ENCODE results near the gene HMOX2.

Gene HMOX2

DNA sequence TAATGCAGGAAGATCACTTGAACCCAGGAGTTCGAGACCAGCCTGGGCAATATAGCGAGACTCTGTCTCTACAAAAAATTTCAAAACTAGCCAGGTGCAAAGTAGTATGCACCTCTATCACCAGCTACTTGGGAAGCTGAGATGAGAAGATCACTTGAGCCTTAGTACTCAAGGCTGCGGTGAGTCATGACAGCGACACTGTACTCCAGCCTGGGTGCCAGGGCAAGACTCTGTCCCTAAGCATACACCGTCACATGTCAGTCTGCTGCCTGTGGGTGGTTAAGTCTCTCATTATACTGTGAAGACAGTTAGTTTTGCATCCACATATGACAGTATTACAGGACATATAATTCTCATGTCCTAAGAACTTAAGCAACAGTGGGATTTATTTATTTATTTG lies 23.5 kb upstream of the HMOX2 start:
- TF ChIP-seq, protein P1, sequence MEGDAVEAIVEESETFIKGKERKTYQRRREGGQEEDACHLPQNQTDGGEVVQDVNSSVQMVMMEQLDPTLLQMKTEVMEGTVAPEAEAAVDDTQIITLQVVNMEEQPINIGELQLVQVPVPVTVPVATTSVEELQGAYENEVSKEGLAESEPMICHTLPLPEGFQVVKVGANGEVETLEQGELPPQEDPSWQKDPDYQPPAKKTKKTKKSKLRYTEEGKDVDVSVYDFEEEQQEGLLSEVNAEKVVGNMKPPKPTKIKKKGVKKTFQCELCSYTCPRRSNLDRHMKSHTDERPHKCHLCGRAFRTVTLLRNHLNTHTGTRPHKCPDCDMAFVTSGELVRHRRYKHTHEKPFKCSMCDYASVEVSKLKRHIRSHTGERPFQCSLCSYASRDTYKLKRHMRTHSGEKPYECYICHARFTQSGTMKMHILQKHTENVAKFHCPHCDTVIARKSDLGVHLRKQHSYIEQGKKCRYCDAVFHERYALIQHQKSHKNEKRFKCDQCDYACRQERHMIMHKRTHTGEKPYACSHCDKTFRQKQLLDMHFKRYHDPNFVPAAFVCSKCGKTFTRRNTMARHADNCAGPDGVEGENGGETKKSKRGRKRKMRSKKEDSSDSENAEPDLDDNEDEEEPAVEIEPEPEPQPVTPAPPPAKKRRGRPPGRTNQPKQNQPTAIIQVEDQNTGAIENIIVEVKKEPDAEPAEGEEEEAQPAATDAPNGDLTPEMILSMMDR (IDR thresholded peaks at IDR 0.05; ENCODE audit: low read length, missing control alignments), result no peak
- DNase-seq (ENCODE audit: low read depth), result no peak
- H3K4me3 ChIP-seq (replicated peaks; ENCODE audit: low read depth, low read length), result no peak overlapping the region

DNA sequence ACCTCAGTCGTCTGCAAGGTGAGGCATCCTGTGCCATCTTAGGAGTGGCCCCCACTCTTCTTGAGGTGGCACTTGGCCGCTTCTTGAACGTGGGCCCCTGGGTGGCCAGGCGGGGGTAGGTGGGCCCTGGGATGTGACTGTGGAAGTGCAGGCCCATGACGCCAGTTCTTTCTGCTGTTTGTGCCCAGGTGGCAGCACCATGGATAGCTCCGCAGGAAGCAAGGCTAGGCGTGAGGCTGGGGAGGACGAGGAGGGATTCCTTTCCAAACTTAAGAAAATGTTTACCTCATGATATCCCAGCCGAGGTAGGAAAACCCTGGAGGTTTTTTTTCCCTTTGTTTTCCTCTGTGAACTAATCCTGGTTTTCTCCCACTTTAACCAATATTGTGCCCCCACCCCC lies 21.6 kb upstream of the HMOX2 start:
- TF ChIP-seq, protein P1 (IDR thresholded peaks at IDR 0.05; ENCODE audit: low read length, missing control alignments), result no peak
- no peak overlapping the region for H3K4me3 ChIP-seq (replicated peaks; ENCODE audit: low read depth, low read length)
- no peak for DNase-seq (ENCODE audit: low read depth)

DNA sequence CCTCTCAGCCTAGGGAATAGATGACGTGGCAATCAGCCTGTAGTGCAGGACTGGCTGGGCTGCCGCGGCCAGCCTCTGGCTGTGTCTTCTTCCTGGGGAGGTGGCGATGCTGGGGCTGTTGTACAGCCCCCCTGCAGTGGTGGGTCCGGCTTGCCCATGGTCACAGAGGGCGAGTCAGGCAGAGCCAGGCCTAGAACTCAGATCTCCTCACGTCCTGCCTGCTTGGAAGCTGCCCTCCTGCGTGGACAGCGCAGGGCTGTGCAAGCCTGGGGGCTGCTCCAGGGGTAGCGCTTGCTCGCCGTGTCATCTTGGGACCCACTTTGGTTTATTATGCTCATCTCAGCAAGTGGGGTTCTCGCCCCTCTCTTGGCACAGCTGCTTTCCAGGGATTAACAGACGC lies 21.1 kb upstream of the HMOX2 start:
- no peak overlapping the region for H3K4me3 ChIP-seq (replicated peaks; ENCODE audit: low read depth, low read length)
- TF ChIP-seq, protein P1 (IDR thresholded peaks at IDR 0.05; ENCODE audit: low read length, missing control alignments), result no peak
- no peak for DNase-seq (ENCODE audit: low read depth)

GRCh38 chr16:4455951-4456350 lies 20.2 kb upstream of the HMOX2 start:
- DNase-seq (ENCODE audit: low read depth), result no peak
- no peak overlapping the region for H3K4me3 ChIP-seq (replicated peaks; ENCODE audit: low read depth, low read length)
- TF ChIP-seq, protein P1 (IDR thresholded peaks at IDR 0.05; ENCODE audit: low read length, missing control alignments), result no peak

GRCh38 chr16:4460936-4461249 lies 15.3 kb upstream of the HMOX2 start:
- H3K4me3 ChIP-seq (replicated peaks; ENCODE audit: low read depth, low read length), result no peak overlapping the region
- TF ChIP-seq, protein P1 (IDR thresholded peaks at IDR 0.05; ENCODE audit: low read length, missing control alignments), result no peak
- DNase-seq (ENCODE audit: low read depth), result no peak

GRCh38 chr16:4461250-4462085 lies 14.7 kb upstream of the HMOX2 start:
- no peak for DNase-seq (ENCODE audit: low read depth)
- TF ChIP-seq, protein P1 (IDR thresholded peaks at IDR 0.05; ENCODE audit: low read length, missing control alignments), result no peak
- no peak overlapping the region for H3K4me3 ChIP-seq (replicated peaks; ENCODE audit: low read depth, low read length)

All from fibroblast of pulmonary artery (primary cell).